ENCODE results near the gene TSLP.

- TF ChIP-seq CTCF (IDR thresholded peaks at IDR 0.05; ENCODE audit: low read length) (no peak), EZH2 (IDR thresholded peaks at IDR 0.05; ENCODE audit: borderline replicate concordance, low read length) (no peak)
Observed at GRCh38 chr5:111107371-111107770, 35.9 kb downstream of the TSLP start.
